Fibroblast of villous mesenchyme (primary cell): Measurements from ENCODE around the gene AMMECR1L. TPM values are rescaled to one million over a fixed set of nuclear protein-coding genes. Genes with fewer than 3 reads are reported as not detected.

ENCODE experiments used
- DNase-seq: peaks from one replicate; pipeline ENCODE4 v3.0.0-alpha.2; 2010; ENCODE audit warnings: low read depth
- H3K4me3 ChIP-seq: 2 replicates; pipeline ENCODE4 v1.5.1; 2011; ENCODE audit warnings: low read depth, mild to moderate bottlenecking, low read length
- CTCF ChIP-seq: IDR thresholded peaks from 2 replicates; pipeline ENCODE4 v1.5.1; 2012; ENCODE audit warnings: low read depth, mild to moderate bottlenecking, low read length; ENCODE audit not compliant: insufficient read depth
- total RNA-seq: library from RNA; depleted of rRNA; stranded (reverse); fragments of >200 nt; gene quantifications from 2 replicates; pipeline ENCODE4 v1.2.3, GENCODE V29; 2012

The AMMECR1L gene
- total RNA-seq, 1 donor: 22.0 TPM

GRCh38 chr2:127874378-127875269 is 11.1 kb downstream of the AMMECR1L start:
- no peak for TF ChIP-seq CTCF
- no peak for DNase-seq
- H3K4me3 ChIP-seq: no peak overlapping the region

- DNase-seq: no peak
- TF ChIP-seq CTCF: no peak
- no peak overlapping the region for H3K4me3 ChIP-seq
These were observed 12.0 kb downstream of the AMMECR1L start for GRCh38 chr2:127873707-127874303.

- no peak overlapping the region for H3K4me3 ChIP-seq
- no peak for DNase-seq
- TF ChIP-seq CTCF: no peak
These were observed 13.4 kb downstream of the AMMECR1L start for GRCh38 chr2:127872354-127872753.

GRCh38 chr2:127865926-127866325 is 19.8 kb downstream of the AMMECR1L start:
- H3K4me3 ChIP-seq: no peak overlapping the region
- DNase-seq: no peak
- TF ChIP-seq CTCF: no peak

GRCh38 chr2:127864877-127865276 is 20.9 kb downstream of the AMMECR1L start:
- H3K4me3 ChIP-seq: no peak overlapping the region
- TF ChIP-seq CTCF: no peak
- no peak for DNase-seq

GRCh38 chr2:127862228-127862627 is 23.5 kb downstream of the AMMECR1L start:
- no peak overlapping the region for H3K4me3 ChIP-seq
- TF ChIP-seq CTCF: no peak
- no peak for DNase-seq
